Liver (tissue), 9 donors: ENCODE measurements around the gene TNFAIP3. TPM values are rescaled to one million over a fixed set of nuclear protein-coding genes. Genes with fewer than 3 reads are reported as not detected.

ENCODE experiments used
- DNase-seq: peaks from one replicate; pipeline ENCODE4 v3.0.0-alpha.2; 2017; ENCODE audit warnings: low spot score
- H3K27ac ChIP-seq, 2 donors: one replicate each; pipeline ENCODE4 v1.7.0; 2013; ENCODE audit warnings: inconsistent platforms in 2 of 2, low read length in 2 of 2, control low read depth in 1 of 2, low read depth in 1 of 2, mild to moderate bottlenecking in 1 of 2
- H3K27me3 ChIP-seq, 4 donors: one replicate each; pipeline versions ENCODE4 v1.6.1 to v1.7.0; 2013; ENCODE audit warnings: low read length in 3 of 4, inconsistent platforms in 1 of 4, mild to moderate bottlenecking in 1 of 4, moderate library complexity in 1 of 4; ENCODE audit not compliant: control insufficient read depth in 4 of 4, insufficient read depth in 4 of 4
- H3K36me3 ChIP-seq, 4 donors: one replicate each; pipeline versions ENCODE4 v1.6.1 to v1.7.0; 2013; ENCODE audit warnings: low read length in 3 of 4, mild to moderate bottlenecking in 3 of 4, low read depth in 1 of 4, moderate library complexity in 1 of 4; ENCODE audit not compliant: control insufficient read depth in 4 of 4, insufficient read depth in 3 of 4
- H3K4me1 ChIP-seq, 4 donors: one replicate each; pipeline versions ENCODE4 v1.6.1 to v1.7.0; 2013; ENCODE audit warnings: low read length in 3 of 4, mild to moderate bottlenecking in 3 of 4, moderate library complexity in 1 of 4; ENCODE audit not compliant: control insufficient read depth in 4 of 4, insufficient read depth in 4 of 4
- H3K4me3 ChIP-seq, 3 donors: one replicate each; pipeline versions ENCODE4 v1.6.1 to v1.7.0; 2013; ENCODE audit warnings: low read length in 3 of 3, control low read depth in 1 of 3, low read depth in 1 of 3, mild to moderate bottlenecking in 1 of 3
- H3K9ac ChIP-seq, 2 donors: one replicate each; pipeline ENCODE4 v1.7.0; 2013; ENCODE audit warnings: low read length in 2 of 2, mild to moderate bottlenecking in 2 of 2, moderate library complexity in 2 of 2, control low read depth in 1 of 2, low read depth in 1 of 2
- H3K9me3 ChIP-seq, 4 donors: one replicate each; pipeline versions ENCODE4 v1.6.1 to v1.7.0; 2013; ENCODE audit warnings: low read length in 3 of 4; ENCODE audit not compliant: control insufficient read depth in 4 of 4
- ATF3 ChIP-seq: IDR thresholded peaks from 2 replicates; pipeline ENCODE4 v1.6.1; 2016; ENCODE audit warnings: antibody characterized with exemption
- CTCF ChIP-seq: fragments of 150-350 bp; IDR thresholded peaks from 2 replicates; pipeline ENCODE4 v1.5.1; 2017; ENCODE audit warnings: improper control_type of control experiment, low read depth, low read length; ENCODE audit not compliant: missing input control
- FOXA1 ChIP-seq: IDR thresholded peaks from 2 replicates; pipeline ENCODE4 v1.6.1; 2016; ENCODE audit warnings: antibody characterized with exemption
- FOXA2 ChIP-seq: IDR thresholded peaks from 2 replicates; pipeline ENCODE4 v1.6.1; 2016; ENCODE audit warnings: antibody characterized with exemption
- GABPA ChIP-seq, 2 donors: IDR thresholded peaks in 1 of 2; conservative IDR thresholded peaks in 1 of 2; 2 replicates each; pipeline ENCODE4 v1.6.1; 2016; ENCODE audit warnings: antibody characterized with exemption in 2 of 2, mild to moderate bottlenecking in 1 of 2, moderate library complexity in 1 of 2
- HNF4A ChIP-seq, 2 donors: conservative IDR thresholded peaks; 2 replicates each; pipeline ENCODE4 v1.6.1; 2016; ENCODE audit warnings: antibody characterized with exemption in 2 of 2, mild to moderate bottlenecking in 2 of 2
- HNF4G ChIP-seq: IDR thresholded peaks from 2 replicates; pipeline ENCODE4 v1.6.1; 2016; ENCODE audit warnings: antibody characterized with exemption
- JUND ChIP-seq, 2 donors: IDR thresholded peaks; 2 replicates each; pipeline ENCODE4 v1.6.1; 2016; ENCODE audit warnings: antibody characterized with exemption in 2 of 2
- MAX ChIP-seq: IDR thresholded peaks from 2 replicates; pipeline ENCODE4 v1.6.1; 2016; ENCODE audit warnings: antibody characterized with exemption
- NR2F2 ChIP-seq: IDR thresholded peaks from 2 replicates; pipeline ENCODE4 v1.6.1; 2016; ENCODE audit warnings: antibody characterized with exemption
- RAD21 ChIP-seq, 2 donors: IDR thresholded peaks; 2 replicates each; pipeline ENCODE4 v1.6.1; 2016; ENCODE audit warnings: antibody characterized with exemption in 2 of 2, mild to moderate bottlenecking in 2 of 2
- REST ChIP-seq: IDR thresholded peaks from 2 replicates; pipeline ENCODE4 v1.6.1; 2016; ENCODE audit warnings: antibody characterized with exemption, mild to moderate bottlenecking
- RXRA ChIP-seq, 2 donors: IDR thresholded peaks; 2 replicates each; pipeline ENCODE4 v1.6.1; 2017 to 2018; ENCODE audit warnings: antibody characterized with exemption in 2 of 2, mild to moderate bottlenecking in 1 of 2
- SP1 ChIP-seq: IDR thresholded peaks from 2 replicates; pipeline ENCODE4 v1.6.1; 2018; ENCODE audit warnings: antibody characterized with exemption, mild to moderate bottlenecking
- TAF1 ChIP-seq: conservative IDR thresholded peaks from 2 replicates; pipeline ENCODE4 v1.6.1; 2016; ENCODE audit warnings: antibody characterized with exemption, mild to moderate bottlenecking
- YY1 ChIP-seq: IDR thresholded peaks from 2 replicates; pipeline ENCODE4 v1.6.1; 2016; ENCODE audit warnings: antibody characterized with exemption, mild to moderate bottlenecking
- WGBS: extraction: QIAGEN DNeasy Blood & Tissue Kit; methylation state at CpG from one replicate; pipeline ENCODE4 v1.1.7; 2013; 5-methylcytosine and 5-hydroxymethylcytosine counted together
- polyA plus RNA-seq, 2 donors: library from polyadenylated mRNA; stranded (reverse) in 1 of 2; unstranded in 1 of 2; fragments of 200-250 nt in 1 of 2; fragments of >200 nt in 1 of 2; fragmentation: Nextera tagmentation in 1 of 2; extraction: Ambion mirVana in 1 of 2; gene quantifications; one replicate each; pipeline versions ENCODE4 v1.2.1 to v1.2.3, GENCODE V29; 2013 to 2015
- total RNA-seq, 2 donors: library from RNA; depleted of rRNA; stranded (reverse); fragments of >200 nt; gene quantifications; one replicate each; pipeline ENCODE4 v1.2.3, GENCODE V29; 2014
- TF ChIP-seq, protein P1 (sequence below): IDR thresholded peaks from 2 replicates; pipeline ENCODE4 v1.6.1; 2016; ENCODE audit warnings: antibody characterized with exemption
- donor health status: healthy.
- donor health status: healthy.
- donor health status: healthy.
- donor health status: healthy.
- donor health status: healthy.

Gene TNFAIP3
- total and polyA plus RNA-seq, 4 donors = 4.5 to 8.0 (median 6.7) TPM

DNA sequence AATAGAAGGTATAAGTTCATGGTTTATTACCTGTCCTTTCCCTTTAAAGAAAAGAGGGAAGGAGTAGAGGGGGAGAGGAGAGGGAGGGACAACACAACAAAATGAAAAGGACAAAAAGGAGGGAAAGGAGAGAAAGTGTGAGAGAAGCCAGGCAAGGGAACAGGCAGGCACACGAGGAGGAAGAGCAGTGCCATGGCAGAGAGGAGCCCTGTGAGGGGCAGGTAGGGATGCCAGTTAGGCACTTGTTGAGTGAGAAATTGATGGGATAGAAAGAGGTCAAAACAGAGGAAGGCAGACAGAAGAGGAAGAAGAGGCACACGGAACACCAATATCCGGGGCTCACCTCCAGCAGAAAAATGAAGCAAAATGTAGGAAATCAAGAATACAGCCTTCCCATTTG is 42.5 kb downstream of the TNFAIP3 start:
- no peaks in the 10 kb centered on the region for H3K36me3 ChIP-seq
- no peak overlapping the region for H3K4me3 ChIP-seq
- peaks cover 0 to 2% (median 0%) of the 10 kb centered on the region in 4 donors for H3K9me3 ChIP-seq
- 85% methylated on average over 3 of the region's 3 CpGs for WGBS
- DNase-seq = no peak
- peaks cover 0 to 1% (median under 1%) of the 10 kb centered on the region in 4 donors for H3K4me1 ChIP-seq
- H3K9ac ChIP-seq = no peak overlapping the region
- H3K27ac ChIP-seq = no peak overlapping the region
- H3K27me3 ChIP-seq = no peaks in the 10 kb centered on the region
- no peak for TF ChIP-seq JUND (IDR thresholded peaks at IDR 0.05)
- TF ChIP-seq FOXA1 = no peak
- no peak for TF ChIP-seq MAX
- no peak for TF ChIP-seq TAF1
- no peak for TF ChIP-seq RXRA (IDR thresholded peaks at IDR 0.05)

- Histone ChIP-seq H3K36me3 (no peaks in the 10 kb centered on the region), H3K27me3 (no peaks in the 10 kb centered on the region), H3K4me3 (no peak overlapping the region), H3K9me3 (peaks cover 0 to 2% (median 0%) of the 10 kb centered on the region in 4 donors), H3K4me1 (no peaks in the 10 kb centered on the region), H3K9ac (no peak overlapping the region), H3K27ac (no peak overlapping the region)
- 85% methylated on average over 1 of the region's 1 CpG for WGBS
- DNase-seq = no peak
- no peak for TF ChIP-seq GABPA (IDR thresholded peaks at IDR 0.05 in 1 of 2, conservative IDR thresholded peaks at IDR 0.05 in 1 of 2)
Observed at GRCh38 chr6:137910424-137910834, 43.4 kb downstream of the TNFAIP3 start.

GRCh38 chr6:137910843-137911456 is 43.9 kb downstream of the TNFAIP3 start:
- Histone ChIP-seq H3K27ac (no peak overlapping the region), H3K9me3 (peaks cover 0 to 2% (median 0%) of the 10 kb centered on the region in 4 donors), H3K27me3 (no peaks in the 10 kb centered on the region), H3K4me3 (no peak overlapping the region), H3K4me1 (no peaks in the 10 kb centered on the region), H3K36me3 (no peaks in the 10 kb centered on the region), H3K9ac (no peak overlapping the region)
- 90% methylated on average over 6 of the region's 6 CpGs for WGBS
- DNase-seq = no peak
- TF ChIP-seq REST (no peak), JUND (IDR thresholded peaks at IDR 0.05) (no peak), NR2F2 (no peak), HNF4A (conservative IDR thresholded peaks at IDR 0.05) (no peak), RAD21 (IDR thresholded peaks at IDR 0.05) (no peak), FOXA1 (no peak), FOXA2 (no peak), ATF3 (no peak), MAX (no peak), YY1 (no peak), CTCF (no peak), GABPA (IDR thresholded peaks at IDR 0.05 in 1 of 2, conservative IDR thresholded peaks at IDR 0.05 in 1 of 2) (no peak), HNF4G (no peak), SP1 (no peak), TAF1 (no peak), RXRA (IDR thresholded peaks at IDR 0.05) (no peak)
- TF ChIP-seq, protein P1, sequence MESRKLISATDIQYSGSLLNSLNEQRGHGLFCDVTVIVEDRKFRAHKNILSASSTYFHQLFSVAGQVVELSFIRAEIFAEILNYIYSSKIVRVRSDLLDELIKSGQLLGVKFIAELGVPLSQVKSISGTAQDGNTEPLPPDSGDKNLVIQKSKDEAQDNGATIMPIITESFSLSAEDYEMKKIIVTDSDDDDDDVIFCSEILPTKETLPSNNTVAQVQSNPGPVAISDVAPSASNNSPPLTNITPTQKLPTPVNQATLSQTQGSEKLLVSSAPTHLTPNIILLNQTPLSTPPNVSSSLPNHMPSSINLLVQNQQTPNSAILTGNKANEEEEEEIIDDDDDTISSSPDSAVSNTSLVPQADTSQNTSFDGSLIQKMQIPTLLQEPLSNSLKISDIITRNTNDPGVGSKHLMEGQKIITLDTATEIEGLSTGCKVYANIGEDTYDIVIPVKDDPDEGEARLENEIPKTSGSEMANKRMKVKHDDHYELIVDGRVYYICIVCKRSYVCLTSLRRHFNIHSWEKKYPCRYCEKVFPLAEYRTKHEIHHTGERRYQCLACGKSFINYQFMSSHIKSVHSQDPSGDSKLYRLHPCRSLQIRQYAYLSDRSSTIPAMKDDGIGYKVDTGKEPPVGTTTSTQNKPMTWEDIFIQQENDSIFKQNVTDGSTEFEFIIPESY = no peak
